HL-60 (cell line): Measurements from ENCODE around the gene MT1H.

Source experiments
- CTCF ChIP-seq: IDR thresholded peaks from one replicate; pipeline ENCODE4 v1.5.1; 2011; ENCODE audit warnings: low read length, control low read depth, inconsistent platforms; ENCODE audit not compliant: insufficient read depth
- POLR2AphosphoS5 ChIP-seq: IDR thresholded peaks from 2 replicates; pipeline ENCODE4 v1.6.1; 2012; ENCODE audit warnings: low read depth
- SPI1 ChIP-seq: IDR thresholded peaks from 2 replicates; pipeline ENCODE4 v1.6.1; 2012; ENCODE audit warnings: low read depth, mild to moderate bottlenecking, borderline replicate concordance
- TF ChIP-seq, protein P1 (sequence below): IDR thresholded peaks from 2 replicates; pipeline ENCODE4 v1.6.1; 2012; ENCODE audit warnings: low read depth; ENCODE audit not compliant: insufficient replicate concordance

- TF ChIP-seq, protein P1, sequence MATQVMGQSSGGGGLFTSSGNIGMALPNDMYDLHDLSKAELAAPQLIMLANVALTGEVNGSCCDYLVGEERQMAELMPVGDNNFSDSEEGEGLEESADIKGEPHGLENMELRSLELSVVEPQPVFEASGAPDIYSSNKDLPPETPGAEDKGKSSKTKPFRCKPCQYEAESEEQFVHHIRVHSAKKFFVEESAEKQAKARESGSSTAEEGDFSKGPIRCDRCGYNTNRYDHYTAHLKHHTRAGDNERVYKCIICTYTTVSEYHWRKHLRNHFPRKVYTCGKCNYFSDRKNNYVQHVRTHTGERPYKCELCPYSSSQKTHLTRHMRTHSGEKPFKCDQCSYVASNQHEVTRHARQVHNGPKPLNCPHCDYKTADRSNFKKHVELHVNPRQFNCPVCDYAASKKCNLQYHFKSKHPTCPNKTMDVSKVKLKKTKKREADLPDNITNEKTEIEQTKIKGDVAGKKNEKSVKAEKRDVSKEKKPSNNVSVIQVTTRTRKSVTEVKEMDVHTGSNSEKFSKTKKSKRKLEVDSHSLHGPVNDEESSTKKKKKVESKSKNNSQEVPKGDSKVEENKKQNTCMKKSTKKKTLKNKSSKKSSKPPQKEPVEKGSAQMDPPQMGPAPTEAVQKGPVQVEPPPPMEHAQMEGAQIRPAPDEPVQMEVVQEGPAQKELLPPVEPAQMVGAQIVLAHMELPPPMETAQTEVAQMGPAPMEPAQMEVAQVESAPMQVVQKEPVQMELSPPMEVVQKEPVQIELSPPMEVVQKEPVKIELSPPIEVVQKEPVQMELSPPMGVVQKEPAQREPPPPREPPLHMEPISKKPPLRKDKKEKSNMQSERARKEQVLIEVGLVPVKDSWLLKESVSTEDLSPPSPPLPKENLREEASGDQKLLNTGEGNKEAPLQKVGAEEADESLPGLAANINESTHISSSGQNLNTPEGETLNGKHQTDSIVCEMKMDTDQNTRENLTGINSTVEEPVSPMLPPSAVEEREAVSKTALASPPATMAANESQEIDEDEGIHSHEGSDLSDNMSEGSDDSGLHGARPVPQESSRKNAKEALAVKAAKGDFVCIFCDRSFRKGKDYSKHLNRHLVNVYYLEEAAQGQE: no peak
- TF ChIP-seq CTCF (no peak), POLR2AphosphoS5 (no peak), SPI1 (no peak)
These were observed 11.9 kb upstream of the MT1H start, which contains the start of gene MT1F for GRCh38 chr16:56657555-56658326.
